ENCODE measurements around the gene FILIP1.

Gene FILIP1

GRCh38 chr6:75491291-75491690 lies 2.3 kb downstream of the FILIP1 start:
- no peak for DNase-seq

- no peak for DNase-seq
Measured at GRCh38 chr6:75490706-75491105, 2.9 kb downstream of the FILIP1 start.

GRCh38 chr6:75489025-75489424 lies 4.6 kb downstream of the FILIP1 start:
- DNase-seq: no peak

GRCh38 chr6:75488033-75488432 lies 5.6 kb downstream of the FILIP1 start:
- DNase-seq: no peak

DNA sequence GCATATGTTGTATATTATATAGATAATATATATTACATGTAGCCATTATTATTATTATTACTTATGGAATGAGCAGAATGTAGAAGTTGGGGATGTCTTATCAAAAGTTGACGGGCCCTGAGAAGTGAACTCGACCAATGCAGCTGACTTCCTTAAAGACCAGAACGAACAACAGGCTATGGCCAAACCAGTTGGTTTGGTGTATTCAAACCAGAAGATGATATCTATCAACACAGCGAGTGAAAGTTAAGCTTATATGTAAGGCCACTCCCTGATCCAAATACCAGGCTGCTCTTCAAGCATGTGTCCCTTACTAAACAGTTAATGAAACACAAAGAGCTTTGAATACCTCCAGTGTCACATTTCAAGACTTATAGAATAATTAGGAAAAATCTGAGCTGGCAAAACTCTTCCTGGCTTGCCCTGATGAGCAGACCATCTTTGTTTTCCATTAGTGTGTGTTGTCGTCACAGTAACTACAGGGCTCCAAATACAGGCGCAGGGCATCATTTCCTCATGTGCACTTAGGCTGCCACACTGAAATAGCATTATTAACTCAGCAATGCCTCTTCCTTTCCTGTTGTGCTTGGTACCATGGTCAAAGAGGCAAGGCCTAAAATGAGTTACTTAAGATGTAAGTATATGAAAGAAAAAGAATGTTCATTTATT lies 6.6 kb downstream of the FILIP1 start:
- DNase-seq: no peak

DNA sequence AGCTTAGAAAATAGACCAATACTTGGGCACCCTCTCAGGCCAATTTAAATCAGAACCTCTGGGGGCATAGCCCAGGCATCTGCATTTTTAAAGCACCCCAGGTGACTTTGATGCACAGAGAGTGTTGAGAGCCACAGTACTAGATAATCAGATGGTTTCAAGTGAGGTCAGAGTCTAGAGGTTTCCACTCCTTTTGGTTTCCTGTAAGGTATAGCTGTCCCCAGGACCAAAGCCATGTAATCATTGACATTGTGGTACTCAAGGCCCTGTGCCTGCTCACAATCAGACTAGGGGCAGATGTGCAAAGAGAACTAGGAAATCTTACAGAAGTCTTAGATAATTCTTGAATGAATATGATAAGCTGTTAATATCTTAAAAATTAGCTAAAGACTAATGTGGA lies 9.1 kb downstream of the FILIP1 start:
- no peak for DNase-seq

- DNase-seq: no peak
Measured at GRCh38 chr6:75483136-75483952, 10.3 kb downstream of the FILIP1 start.

DNA sequence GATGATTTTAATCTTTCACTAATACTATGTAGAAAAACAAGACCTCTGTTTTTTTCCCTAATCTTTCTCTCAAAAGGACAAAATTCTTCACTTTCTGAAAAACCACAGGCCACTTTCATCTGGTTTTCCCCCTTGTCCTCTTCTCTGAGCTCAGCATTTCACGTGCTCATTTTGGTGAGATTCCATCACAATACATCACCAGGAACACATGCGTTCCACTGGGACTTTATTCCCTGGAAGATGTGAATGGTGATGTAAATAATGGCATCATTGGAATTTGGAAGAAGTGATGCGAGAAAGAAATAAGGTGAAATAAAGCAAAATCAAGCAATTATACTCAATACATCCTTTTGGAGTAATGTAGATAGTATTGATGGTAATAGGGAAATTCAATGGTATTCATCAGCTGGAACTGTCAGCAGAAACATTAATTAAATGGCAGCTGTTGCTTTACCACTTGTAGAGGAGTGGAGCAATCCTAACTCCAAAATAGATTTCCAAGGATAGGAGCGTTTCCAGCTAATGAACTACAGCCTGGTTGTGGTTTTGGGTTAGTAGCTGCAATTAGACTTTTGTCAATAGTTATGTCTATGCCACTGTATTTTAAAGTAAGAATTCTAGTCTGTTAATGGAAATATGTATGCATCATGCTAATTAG lies 11.5 kb downstream of the FILIP1 start:
- no peak for DNase-seq

DNA sequence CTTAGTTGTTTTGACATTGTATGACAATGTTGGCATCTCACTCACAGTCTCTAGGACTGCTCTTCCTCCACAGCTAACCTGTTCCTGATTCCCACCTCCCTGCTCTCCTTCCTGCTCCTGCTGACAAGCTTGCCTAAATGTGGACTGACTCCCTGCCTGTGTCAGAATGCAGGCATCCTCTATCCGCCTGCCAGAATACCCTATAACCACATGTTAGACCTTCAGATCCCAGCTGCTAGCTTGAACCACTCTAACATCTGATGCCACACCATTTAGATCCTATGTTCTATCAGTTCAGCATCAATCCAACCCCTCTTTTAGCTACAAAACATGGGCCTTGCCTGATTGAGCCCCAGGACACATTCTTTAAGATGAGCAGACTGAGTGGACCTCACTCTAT lies 12.2 kb downstream of the FILIP1 start:
- no peak for DNase-seq

- no peak for DNase-seq
Measured at GRCh38 chr6:75480425-75480824, 13.2 kb downstream of the FILIP1 start.

DNA sequence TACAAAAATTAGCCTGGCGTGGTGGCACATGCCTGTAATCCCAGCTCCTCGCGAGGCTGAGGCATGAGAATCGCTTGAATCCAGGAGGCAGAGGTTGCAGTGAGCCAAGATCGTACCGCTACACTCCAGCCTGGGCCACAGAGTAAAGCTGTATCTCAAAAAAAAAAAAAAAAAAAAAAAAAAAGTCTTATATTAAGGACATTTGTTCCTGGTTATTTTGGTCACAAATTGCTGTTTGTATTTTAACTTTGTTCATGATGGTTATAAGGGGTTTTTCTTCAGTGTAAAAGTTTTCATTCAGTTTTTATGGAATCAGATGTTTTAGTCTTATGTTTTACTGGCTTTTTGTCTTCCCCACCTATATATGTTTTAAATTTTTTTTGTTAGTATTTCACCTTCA lies 13.9 kb downstream of the FILIP1 start:
- no peak for DNase-seq

DNA sequence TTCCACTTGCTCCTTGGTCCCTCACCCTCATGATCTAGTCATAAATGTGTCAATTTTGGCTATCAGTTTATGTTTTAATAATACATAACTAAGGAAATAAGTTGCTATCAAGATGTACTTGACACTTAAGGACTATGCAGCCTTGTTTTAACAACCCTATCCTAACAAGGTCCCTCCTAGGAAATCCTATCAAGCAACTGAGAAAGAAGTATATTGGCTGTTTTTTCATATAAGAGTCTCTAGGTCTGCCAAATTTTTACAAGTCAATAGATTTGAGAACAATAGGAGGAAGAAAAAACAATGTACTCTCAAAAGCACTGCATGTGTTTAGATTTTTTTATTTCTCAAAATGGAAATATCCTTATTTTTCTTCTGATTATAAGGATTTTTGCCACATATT lies 14.7 kb downstream of the FILIP1 start:
- DNase-seq: no peak

GRCh38 chr6:75472885-75473284 lies 20.7 kb downstream of the FILIP1 start:
- no peak for DNase-seq

- no peak for DNase-seq
Measured at GRCh38 chr6:75467966-75468365, 25.6 kb downstream of the FILIP1 start.

DNA sequence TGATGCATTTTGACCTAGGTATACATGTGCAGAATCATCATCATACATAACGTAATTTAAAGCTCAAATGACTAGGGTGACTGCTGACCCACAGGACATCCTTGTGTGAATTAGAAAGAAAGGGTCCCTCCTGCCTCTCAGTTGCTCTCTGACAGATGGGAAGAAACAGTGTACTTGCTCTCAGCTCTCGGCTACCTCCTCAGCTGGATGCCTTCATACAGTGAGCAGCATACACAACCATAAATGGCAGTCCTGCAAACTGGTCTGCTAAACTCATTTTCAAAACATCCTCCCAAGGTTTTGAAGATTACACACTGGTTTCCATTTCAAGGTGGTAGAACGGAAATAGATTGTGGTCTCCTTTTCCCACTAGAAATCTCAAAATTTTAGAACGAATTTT lies 26.3 kb downstream of the FILIP1 start:
- DNase-seq: no peak

GRCh38 chr6:75466636-75467035 lies 27.0 kb downstream of the FILIP1 start:
- DNase-seq: no peak

DNA sequence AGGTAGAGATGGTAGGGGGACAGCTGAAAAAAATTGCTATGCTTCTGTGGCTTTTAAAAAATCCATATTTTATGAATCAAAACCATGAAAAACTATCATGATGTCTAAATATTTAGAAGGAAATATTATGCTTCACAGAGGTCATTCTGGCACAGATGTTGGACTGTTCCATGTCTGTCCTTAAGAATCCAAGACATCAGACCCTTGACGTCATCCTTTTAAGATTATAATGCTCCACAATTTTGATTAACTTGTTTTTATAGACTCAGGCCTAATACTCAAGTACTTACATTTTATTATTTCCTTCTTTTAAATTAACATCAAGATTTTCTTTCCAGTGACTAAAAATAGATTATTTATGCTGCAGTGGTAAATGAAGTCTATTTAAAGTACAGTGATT lies 29.7 kb downstream of the FILIP1 start:
- no peak for DNase-seq

DNA sequence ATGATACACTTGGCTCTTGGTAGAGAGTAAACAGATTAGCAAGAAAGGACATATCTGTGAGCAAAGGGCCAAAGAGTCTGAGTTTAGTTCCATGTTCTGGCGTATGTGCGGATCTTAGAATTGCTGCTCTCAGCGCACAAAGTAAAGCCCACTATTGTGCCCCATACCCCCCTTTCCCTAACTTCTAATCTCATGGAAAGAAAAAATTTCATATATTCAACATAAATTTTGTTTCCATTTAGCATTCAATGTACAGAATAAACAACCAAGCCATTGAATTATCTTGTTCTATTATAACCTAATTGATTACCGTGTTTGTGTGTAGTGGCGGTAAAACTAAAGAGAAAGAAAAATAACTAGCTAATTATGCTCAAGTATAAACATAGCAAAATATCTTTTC lies 30.5 kb downstream of the FILIP1 start:
- no peak for DNase-seq

- no peak for DNase-seq
Measured at GRCh38 chr6:75460681-75461080, 32.9 kb downstream of the FILIP1 start.

GRCh38 chr6:75458895-75459294 lies 34.7 kb downstream of the FILIP1 start:
- no peak for DNase-seq

- no peak for DNase-seq
Measured at GRCh38 chr6:75450903-75451302, 42.7 kb downstream of the FILIP1 start.

DNA sequence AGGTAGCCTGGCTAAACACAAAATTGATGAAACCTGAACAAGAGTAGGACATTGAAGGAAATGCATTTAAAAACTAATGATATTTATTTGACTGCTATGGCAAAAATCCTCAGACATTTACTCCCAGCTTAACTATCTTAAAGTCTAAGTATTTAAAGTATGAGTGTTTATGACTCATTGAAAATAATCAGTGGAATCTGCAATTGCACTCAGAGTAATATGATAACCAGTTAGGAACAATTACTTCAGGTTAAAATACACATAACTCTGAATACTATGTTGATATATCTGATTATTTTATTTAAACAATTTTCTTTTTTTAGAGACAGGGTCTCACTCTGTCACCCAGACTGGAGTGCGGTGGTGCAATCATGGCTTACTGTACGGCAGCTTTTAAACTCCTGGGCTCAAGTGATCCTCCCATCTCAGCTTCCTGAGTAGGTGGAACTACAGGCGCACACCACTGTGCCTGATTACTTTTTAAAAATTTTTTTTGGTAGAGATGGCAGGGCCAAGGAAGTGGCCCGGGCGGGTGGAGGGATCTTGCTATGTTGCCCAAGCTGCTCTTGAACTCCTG lies 43.9 kb downstream of the FILIP1 start:
- no peak for DNase-seq

DNA sequence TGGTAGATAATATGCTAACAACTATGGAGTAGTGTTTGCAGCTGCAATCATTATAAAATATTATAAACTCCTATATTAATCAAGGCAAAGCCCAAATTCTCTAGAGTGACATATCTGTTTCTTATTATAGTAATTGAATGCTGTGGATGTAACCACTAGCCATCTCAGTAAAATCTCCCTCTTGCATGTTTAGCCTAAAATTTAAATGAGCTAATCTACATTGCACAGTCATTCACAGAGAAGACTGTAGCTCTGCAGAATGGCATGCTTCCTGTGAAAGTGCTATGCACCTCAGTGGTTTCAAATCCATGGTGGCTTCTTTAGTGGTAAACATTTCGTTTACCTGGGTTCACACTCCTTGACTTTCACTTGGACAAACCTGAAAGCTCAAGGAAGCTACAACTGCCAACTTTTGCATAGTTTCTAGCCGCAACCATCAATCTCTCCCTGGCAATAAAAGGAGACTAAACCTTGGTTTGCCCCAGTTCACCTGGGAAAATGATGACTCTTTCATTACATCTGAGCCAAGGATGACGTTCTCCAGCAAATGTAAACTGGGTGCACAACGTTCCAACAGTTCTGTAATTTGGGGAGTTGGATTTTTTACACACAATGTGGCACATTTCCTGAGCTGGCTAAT lies 47.2 kb downstream of the FILIP1 start:
- no peak for DNase-seq
